Dendritic cell treated with granulocyte-macrophage colony-stimulating factor and Interleukin-4, amounts not matched to agents 40 ng/mL and 50 ng/mL, for 4 days (primary cell): Measurements from ENCODE around the gene CKMT1B.
"Not testable (repeated sequence)": the region's sequence is repeated elsewhere in the genome, so short reads cannot be mapped to it uniquely, and the experiment has no call there.

Source experiments
- H3K27ac Mint-ChIP-seq: one replicate; pipeline ENCODE4 v1.8.0; 2022; ENCODE audit warnings: mild to moderate bottlenecking, mixed read lengths
- H3K27me3 Mint-ChIP-seq: one replicate; pipeline ENCODE4 v1.8.0; 2022; ENCODE audit warnings: mild to moderate bottlenecking, mixed read lengths
- H3K36me3 Mint-ChIP-seq: one replicate; pipeline ENCODE4 v1.8.0; 2022; ENCODE audit warnings: low read depth, mixed read lengths
- H3K4me1 Mint-ChIP-seq: one replicate; pipeline ENCODE4 v1.8.0; 2022; ENCODE audit warnings: low read depth, mixed read lengths
- H3K4me3 Mint-ChIP-seq: one replicate; pipeline ENCODE4 v1.8.0; 2022; ENCODE audit warnings: mild to moderate bottlenecking, moderate library complexity, mixed read lengths
- H3K9me3 Mint-ChIP-seq: one replicate; pipeline ENCODE4 v1.8.0; 2022; ENCODE audit warnings: mixed read lengths
- intact Hi-C: fragments of 100-400 bp; cut with micrococcal nuclease; formaldehyde crosslinking; loops from one replicate; pipeline ENCODE4 v1.15.0; 2022

CKMT1B gene

GRCh38 chr15:43600200-43600599 lies 6.4 kb downstream of the CKMT1B start:
- H3K36me3 Mint-ChIP-seq, H3K9me3 Mint-ChIP-seq, intact Hi-C loops, H3K4me1 Mint-ChIP-seq, H3K27ac Mint-ChIP-seq, H3K4me3 Mint-ChIP-seq: not testable (repeated sequence)
- peaks cover 20% of the 10 kb centered on the region for H3K27me3 Mint-ChIP-seq

- H3K4me1 Mint-ChIP-seq, H3K9me3 Mint-ChIP-seq, H3K4me3 Mint-ChIP-seq, H3K36me3 Mint-ChIP-seq, intact Hi-C loops, H3K27ac Mint-ChIP-seq: not testable (repeated sequence)
- peaks cover 16% of the 10 kb centered on the region for H3K27me3 Mint-ChIP-seq
These were observed 8.4 kb downstream of the CKMT1B start for GRCh38 chr15:43602233-43602632.

- H3K27me3 Mint-ChIP-seq, H3K4me1 Mint-ChIP-seq, H3K36me3 Mint-ChIP-seq, intact Hi-C loops, H3K9me3 Mint-ChIP-seq, H3K27ac Mint-ChIP-seq, H3K4me3 Mint-ChIP-seq: not testable (repeated sequence)
These were observed 23.9 kb downstream of the CKMT1B start for GRCh38 chr15:43617750-43618149.

- intact Hi-C loops, H3K4me3 Mint-ChIP-seq, H3K27ac Mint-ChIP-seq, H3K4me1 Mint-ChIP-seq, H3K36me3 Mint-ChIP-seq, H3K27me3 Mint-ChIP-seq, H3K9me3 Mint-ChIP-seq: not testable (repeated sequence)
These were observed 24.9 kb downstream of the CKMT1B start, which contains the start of gene STRC for GRCh38 chr15:43618700-43619099. STRC (minus strand) TSS chr15:43618800; CDS start chr15:43618722, 78 bp downstream.

GRCh38 chr15:43622068-43622799 lies 28.4 kb downstream of the CKMT1B start:
- not testable (repeated sequence) for H3K4me1 Mint-ChIP-seq

GRCh38 chr15:43625106-43625505 lies 31.3 kb downstream of the CKMT1B start:
- no peak overlapping the region for H3K27ac Mint-ChIP-seq
- H3K36me3 Mint-ChIP-seq: no peaks in the 10 kb centered on the region
- H3K4me1 Mint-ChIP-seq: no peaks in the 10 kb centered on the region
- H3K27me3 Mint-ChIP-seq: peaks cover 7% of the 10 kb centered on the region
- H3K9me3 Mint-ChIP-seq: no peaks in the 10 kb centered on the region
- intact Hi-C loops: no loop called here
- H3K4me3 Mint-ChIP-seq: no peak overlapping the region

More at GRCh38 chr15:43622068-43622799, 28.4 kb downstream of the CKMT1B start:
- H3K27ac Mint-ChIP-seq, H3K36me3 Mint-ChIP-seq, H3K9me3 Mint-ChIP-seq, intact Hi-C loops, H3K4me3 Mint-ChIP-seq, H3K27me3 Mint-ChIP-seq: not testable (repeated sequence)

GRCh38 chr15:43626937-43627336 lies 33.1 kb downstream of the CKMT1B start:
- H3K27ac Mint-ChIP-seq, H3K27me3 Mint-ChIP-seq, H3K36me3 Mint-ChIP-seq, H3K4me3 Mint-ChIP-seq, H3K9me3 Mint-ChIP-seq, intact Hi-C loops, H3K4me1 Mint-ChIP-seq: not testable (repeated sequence)

GRCh38 chr15:43638464-43639204 lies 44.8 kb downstream of the CKMT1B start:
- H3K4me3 Mint-ChIP-seq, H3K36me3 Mint-ChIP-seq, H3K9me3 Mint-ChIP-seq, intact Hi-C loops, H3K4me1 Mint-ChIP-seq, H3K27ac Mint-ChIP-seq, H3K27me3 Mint-ChIP-seq: not testable (repeated sequence)
